ENCODE results near the gene MLLT1.

Gene MLLT1

GRCh38 chr19:6220385-6221191, 59.2 kb downstream of the MLLT1 start:
- no peak for DNase-seq

GRCh38 chr19:6219586-6220290, 60.0 kb downstream of the MLLT1 start:
- DNase-seq: peak; percentile 30

DNA sequence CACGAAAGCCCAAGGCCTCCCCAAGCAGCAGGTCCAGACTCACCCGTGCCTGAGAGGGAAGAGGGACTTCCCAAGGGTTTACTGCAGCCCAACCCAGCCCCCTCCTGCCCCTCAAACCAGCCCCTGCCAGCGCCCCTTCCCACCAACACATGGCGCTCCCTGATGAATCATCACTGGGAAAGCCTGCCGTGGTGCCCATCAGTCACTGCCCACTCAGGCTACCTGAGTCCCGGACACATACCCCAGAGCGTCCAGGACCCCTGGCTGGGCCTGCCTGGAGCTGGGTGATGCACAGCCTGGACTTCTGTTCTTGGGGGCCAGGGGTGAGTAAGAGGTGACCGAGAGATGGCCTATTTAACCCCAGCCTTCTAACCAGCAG, 60.6 kb downstream of the MLLT1 start:
- DNase-seq: no peak

DNA sequence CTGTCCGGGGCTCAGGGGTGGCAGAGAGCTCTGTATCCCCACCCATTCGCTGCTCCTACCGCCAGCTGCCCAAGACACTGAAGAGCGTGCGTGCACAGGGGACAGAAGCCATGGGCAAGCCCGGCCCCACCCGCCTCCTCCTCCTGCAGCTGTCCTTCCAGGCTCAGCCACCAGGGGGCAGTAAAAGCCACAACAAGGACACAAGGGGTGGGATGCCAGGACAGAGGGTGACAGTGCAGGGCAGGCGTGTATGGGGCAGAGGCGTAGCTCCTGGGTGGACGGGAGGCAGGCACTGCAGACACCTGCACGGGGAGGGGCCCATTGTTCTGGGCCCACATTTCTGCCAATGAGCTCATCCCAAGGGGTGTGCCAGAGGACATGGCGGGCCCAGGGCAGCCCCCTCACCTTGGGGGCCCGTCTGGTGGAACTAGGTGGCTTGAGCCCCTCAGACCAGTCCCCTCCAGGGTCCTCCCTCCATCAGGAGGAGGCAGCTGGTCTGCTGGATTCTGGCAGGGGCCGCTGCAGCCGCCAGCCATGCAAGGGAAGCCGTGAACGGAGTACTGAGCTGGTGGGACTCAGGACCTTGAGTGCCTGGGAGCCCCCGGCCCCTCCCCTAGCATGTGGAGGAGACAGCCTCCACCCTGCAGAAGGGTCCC, 61.2 kb downstream of the MLLT1 start:
- peak; percentile 97 for DNase-seq

GRCh38 chr19:6217752-6218334, 61.9 kb downstream of the MLLT1 start:
- DNase-seq: no peak

- peak; percentile 97 for DNase-seq
Measured at GRCh38 chr19:6216996-6217751, 62.6 kb downstream of the MLLT1 start.

GRCh38 chr19:6216236-6216995, 63.4 kb downstream of the MLLT1 start:
- DNase-seq: peak; percentile 17

DNA sequence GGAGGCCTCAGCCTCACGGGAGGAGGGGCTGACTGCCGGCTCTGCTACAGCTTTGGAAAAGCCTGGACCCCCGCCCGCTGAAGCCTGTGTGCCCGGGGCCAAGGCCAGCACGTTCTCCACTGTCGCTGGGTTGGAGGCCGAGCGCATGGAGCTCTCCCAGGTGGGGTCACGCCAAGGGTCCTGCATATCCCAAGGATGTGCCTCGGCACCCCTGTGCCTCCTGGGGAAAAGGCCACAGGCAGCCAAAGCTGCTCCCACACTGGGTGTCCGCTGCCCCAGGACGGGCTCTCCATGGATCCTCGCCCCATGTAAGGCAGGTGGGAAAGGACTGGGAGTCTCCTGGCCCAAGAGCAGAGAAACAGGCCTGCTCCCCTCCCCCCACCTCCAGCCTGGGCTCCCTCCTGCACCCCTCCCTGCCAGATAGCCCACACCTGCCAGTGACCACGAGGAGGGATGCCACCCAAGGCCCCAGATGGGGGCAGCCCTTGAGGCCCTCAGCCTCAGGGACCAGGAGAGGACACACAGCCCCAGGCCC, 64.0 kb downstream of the MLLT1 start:
- no peak for DNase-seq

DNA sequence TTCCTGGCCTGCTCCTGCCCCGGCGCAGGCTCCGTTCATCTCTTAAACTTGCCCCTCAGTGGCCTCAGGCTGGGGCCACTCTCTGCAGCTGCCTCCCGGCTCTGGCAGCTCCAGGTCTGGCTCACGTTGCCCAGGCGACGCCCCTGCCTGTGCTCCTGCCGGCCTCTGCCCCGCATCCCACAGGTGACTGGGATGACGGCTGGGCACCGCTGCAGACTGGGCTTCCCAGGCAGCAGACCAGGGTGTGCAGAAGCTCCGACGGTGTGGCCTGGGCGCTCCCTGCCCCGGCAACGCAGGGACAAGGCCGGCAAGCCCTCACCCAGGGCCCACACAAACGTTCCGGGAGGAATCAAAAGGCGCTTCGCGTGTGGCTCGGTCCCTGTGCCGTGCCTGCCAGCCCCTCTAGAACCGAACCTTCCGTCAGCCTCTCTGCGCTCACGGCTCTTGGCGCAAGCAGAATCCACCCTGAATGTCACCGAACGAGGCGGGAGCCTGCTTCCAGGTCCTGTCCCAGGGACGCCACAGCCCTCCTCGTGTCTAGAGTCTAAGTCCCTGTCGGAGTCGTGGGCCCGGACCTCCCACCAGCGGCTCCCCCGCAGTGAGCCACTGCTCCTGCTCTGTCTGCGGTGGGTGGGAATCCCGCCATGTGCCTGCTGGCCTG, 64.8 kb downstream of the MLLT1 start:
- no peak for DNase-seq

DNA sequence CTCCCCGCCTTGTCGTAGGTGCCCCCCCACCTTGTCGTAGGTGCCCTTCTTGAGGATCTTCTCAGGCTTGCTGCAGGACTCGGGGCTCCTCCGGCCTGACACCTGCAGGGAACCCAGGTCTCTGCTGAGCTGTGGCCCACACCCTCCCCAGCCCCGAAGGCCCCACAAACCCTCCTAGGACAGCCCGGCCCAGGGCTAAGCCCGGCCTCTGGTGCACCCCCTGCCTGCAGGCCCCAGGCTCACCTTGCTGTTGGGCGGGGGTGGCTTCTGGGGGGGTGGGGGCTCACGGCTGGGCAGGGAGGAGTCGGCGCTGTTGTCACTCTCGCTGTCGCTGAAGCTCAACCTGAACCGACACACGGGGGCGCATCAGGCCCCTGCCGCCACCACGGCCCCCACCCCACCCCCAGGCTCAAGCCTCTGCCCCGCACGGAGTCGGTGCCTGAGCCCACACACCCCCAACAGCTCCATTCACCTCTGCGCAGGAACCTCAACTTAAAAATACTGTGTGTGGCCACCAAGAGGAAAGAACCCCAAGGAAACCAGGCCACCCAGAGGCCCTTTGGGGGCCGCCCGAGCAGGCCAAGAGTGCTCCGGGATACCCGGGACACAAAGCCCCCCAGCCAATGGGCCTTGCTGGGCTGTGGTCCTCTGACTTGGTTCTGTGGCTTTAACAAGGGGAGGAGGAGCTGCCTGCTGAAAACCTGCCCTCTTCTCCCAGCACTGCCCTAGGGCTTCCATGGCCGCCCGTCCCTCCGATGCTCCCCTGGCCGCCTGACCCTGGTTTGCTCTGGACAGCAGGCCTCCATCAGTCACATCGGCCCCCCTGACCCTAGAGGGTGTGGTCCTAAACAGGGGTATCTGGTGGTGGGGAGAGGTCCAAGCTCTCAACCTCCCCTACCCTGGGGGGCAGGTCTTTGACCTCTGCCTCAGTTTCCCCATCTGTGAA, 65.8 kb downstream of the MLLT1 start:
- DNase-seq: no peak

GRCh38 chr19:6213266-6213595, 66.5 kb downstream of the MLLT1 start:
- no peak for DNase-seq

- no peak for DNase-seq
Measured at GRCh38 chr19:6212403-6213265, 67.1 kb downstream of the MLLT1 start.

DNA sequence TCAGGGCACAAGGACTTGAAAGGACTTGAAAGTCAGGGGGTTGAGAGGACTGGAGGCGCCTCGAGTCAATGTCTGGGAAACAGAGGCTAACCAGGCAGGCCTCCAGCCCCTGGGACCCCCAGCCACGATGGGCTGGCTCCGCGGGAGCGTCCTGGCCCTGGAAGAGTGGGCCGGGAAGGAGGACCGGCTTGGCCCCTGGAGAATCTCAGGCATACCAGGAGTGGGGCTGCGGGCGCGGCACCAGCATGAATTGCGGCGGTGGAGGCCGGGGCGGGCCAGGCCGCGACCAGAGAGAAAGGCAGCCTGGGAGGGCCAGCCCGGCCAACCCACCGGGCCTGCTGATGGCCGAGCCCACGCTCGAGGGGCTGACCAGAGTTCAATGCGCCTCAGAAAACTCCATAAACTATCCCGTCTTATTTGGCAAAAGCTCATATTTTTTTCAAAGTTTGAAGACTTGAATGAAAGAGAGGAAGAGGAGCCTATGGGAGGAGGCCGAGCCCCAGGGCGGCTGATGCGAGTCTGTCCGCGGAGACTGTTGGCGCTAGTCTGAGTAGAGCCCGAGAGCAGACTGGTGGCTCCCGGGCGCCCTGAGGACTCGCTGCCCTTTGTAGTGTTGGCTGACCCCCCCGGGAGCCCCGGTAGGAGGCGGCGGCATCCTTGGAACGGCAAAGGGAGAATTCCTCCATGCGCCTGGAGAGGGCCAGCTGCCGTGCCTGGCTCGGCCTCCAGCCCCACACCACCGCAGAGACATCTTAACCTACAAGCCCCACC, 68.0 kb downstream of the MLLT1 start:
- no peak for DNase-seq

- no peak for DNase-seq
Measured at GRCh38 chr19:6210721-6211600, 68.8 kb downstream of the MLLT1 start.

DNA sequence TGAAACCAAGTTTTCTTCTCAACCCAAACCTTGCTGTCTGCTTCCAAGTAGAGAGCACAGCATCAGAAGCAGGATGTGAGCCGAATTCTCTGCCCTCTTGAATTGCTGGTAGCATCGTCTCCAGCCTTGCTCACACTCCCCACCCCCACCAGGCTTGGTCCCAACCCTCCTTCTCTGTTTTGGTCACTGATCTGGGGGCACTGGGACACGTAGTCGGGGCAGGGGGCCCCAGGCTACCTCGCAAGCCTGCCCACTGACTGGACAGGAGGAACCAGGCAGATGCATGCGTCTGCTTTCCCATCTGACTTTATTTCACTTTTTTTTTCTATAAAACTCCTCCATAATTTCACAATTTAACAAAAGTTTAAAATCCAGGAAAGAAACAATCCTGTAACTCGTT, 69.7 kb downstream of the MLLT1 start:
- no peak for DNase-seq

GRCh38 chr19:6209680-6210079, 70.1 kb downstream of the MLLT1 start:
- DNase-seq: no peak

DNA sequence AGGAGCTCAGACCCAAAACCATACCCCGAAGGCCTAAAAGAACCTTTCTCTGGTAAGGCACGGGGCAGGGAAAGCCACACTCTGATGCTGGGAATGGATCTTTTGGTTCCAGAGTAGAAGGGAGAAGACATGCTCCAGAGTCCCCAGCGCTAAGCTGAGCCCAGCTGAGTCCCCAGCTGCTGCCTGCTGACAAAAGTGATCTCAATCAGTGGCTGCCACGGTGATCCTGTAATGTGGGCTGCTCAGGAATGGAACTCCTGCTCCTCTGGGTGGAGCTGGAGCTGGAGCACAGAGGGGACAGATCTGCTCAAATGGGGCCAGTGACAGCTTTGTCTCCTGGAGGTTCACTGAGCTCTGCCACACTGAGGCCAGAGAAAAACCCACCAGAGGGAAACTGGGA, 70.5 kb downstream of the MLLT1 start:
- peak; percentile 52 for DNase-seq
